ENCODE results near the gene CAV2.
A peak's percentile ranks its signal among the peaks of the same experiment; 100 is the strongest.

The CAV2 gene

GRCh38 chr7:116526897-116527296, 27.4 kb downstream of the CAV2 start:
- DNase-seq (ENCODE audit: low spot score) = no peak
- Histone ChIP-seq H3K27ac (peak overlapping the region; percentile 96 to 97), H3K4me3 (peak overlapping the region; percentile 86)
- no peak for TF ChIP-seq CTCF (IDR thresholded peaks at IDR 0.05)

- Histone ChIP-seq H3K27ac (peak overlapping the region; percentile 96 to 97), H3K4me3 (peak overlapping the region; percentile 86)
- no peak for DNase-seq (ENCODE audit: low spot score)
- TF ChIP-seq CTCF (IDR thresholded peaks at IDR 0.05) = no peak
Measured at GRCh38 chr7:116527521-116527920, 28.0 kb downstream of the CAV2 start.

- peak; percentile 82 for DNase-seq (ENCODE audit: low spot score)
- peak overlapping the region; percentile 96 to 97 for H3K27ac ChIP-seq
- H3K4me3 ChIP-seq = peak overlapping the region; percentile 86
- TF ChIP-seq CTCF (IDR thresholded peaks at IDR 0.05) = no peak
Measured at GRCh38 chr7:116528008-116528789, 28.7 kb downstream of the CAV2 start.

- peak overlapping the region; percentile 22 to 60 for H3K27ac ChIP-seq
- H3K4me3 ChIP-seq = peak overlapping the region; percentile 86
- no peak for DNase-seq (ENCODE audit: low spot score)
- no peak for TF ChIP-seq CTCF (IDR thresholded peaks at IDR 0.05)
Measured at GRCh38 chr7:116529250-116529649, 29.7 kb downstream of the CAV2 start.

- H3K27ac ChIP-seq = peak overlapping the region in 1 of 2 donors; percentile 43
- H3K4me3 ChIP-seq = peak overlapping the region; percentile 86
- TF ChIP-seq CTCF (IDR thresholded peaks at IDR 0.05) = no peak
- DNase-seq (ENCODE audit: low spot score) = no peak
Measured at GRCh38 chr7:116530107-116530820, 30.7 kb downstream of the CAV2 start.

- Histone ChIP-seq H3K4me3 (peak overlapping the region; percentile 21), H3K27ac (no peak overlapping the region)
- DNase-seq (ENCODE audit: low spot score) = no peak
- no peak for TF ChIP-seq CTCF (IDR thresholded peaks at IDR 0.05)
Measured at GRCh38 chr7:116532102-116532688, 32.7 kb downstream of the CAV2 start.
